GM12872 (cell line): ENCODE measurements around the gene CEACAM7.

ENCODE experiments used
- CTCF ChIP-seq: IDR thresholded peaks from 3 replicates; pipeline ENCODE4 v1.5.1; 2011; ENCODE audit warnings: low read depth, mild to moderate bottlenecking, low read length, moderate library complexity; ENCODE audit not compliant: insufficient read depth

CEACAM7 gene

GRCh38 chr19:41699231-41699967, 11.3 kb upstream of the CEACAM7 start:
- TF ChIP-seq CTCF = no peak

GRCh38 chr19:41698746-41699230, 10.7 kb upstream of the CEACAM7 start:
- TF ChIP-seq CTCF = no peak

- no peak for TF ChIP-seq CTCF
Measured at GRCh38 chr19:41697198-41697855, 9.3 kb upstream of the CEACAM7 start.

- TF ChIP-seq CTCF = no peak
Measured at GRCh38 chr19:41696402-41697197, 8.5 kb upstream of the CEACAM7 start.

GRCh38 chr19:41695745-41696144, 7.7 kb upstream of the CEACAM7 start:
- TF ChIP-seq CTCF = no peak

GRCh38 chr19:41694831-41695635, 7.0 kb upstream of the CEACAM7 start:
- TF ChIP-seq CTCF = no peak
